Measurements from ENCODE around the gene SLC38A3.

The SLC38A3 gene

GRCh38 chr3:50204804-50205412, at the start of gene SLC38A3:
SLC38A3 (plus strand) TSS chr3:50205271; CDS start chr3:50214200, 8,929 bp downstream.
- no peak for DNase-seq

GRCh38 chr3:50155491-50155878, 49.6 kb upstream of the SLC38A3 start:
- DNase-seq = no peak

GRCh38 chr3:50155891-50156290, 49.2 kb upstream of the SLC38A3 start:
- DNase-seq = no peak

- no peak for DNase-seq
Measured at GRCh38 chr3:50156549-50157493, 48.2 kb upstream of the SLC38A3 start.

- DNase-seq = no peak
Measured at GRCh38 chr3:50157827-50158529, 47.1 kb upstream of the SLC38A3 start.

- no peak for DNase-seq
Measured at GRCh38 chr3:50158530-50159146, 46.4 kb upstream of the SLC38A3 start.

GRCh38 chr3:50160561-50160983, 44.5 kb upstream of the SLC38A3 start:
- DNase-seq = no peak

- no peak for DNase-seq
Measured at GRCh38 chr3:50161320-50161719, 43.8 kb upstream of the SLC38A3 start.

GRCh38 chr3:50162034-50162883, 42.8 kb upstream of the SLC38A3 start:
- DNase-seq = no peak

GRCh38 chr3:50163572-50164455, 41.3 kb upstream of the SLC38A3 start:
- no peak for DNase-seq

GRCh38 chr3:50164481-50164880, 40.6 kb upstream of the SLC38A3 start:
- no peak for DNase-seq

- DNase-seq = no peak
Measured at GRCh38 chr3:50164984-50165909, 39.8 kb upstream of the SLC38A3 start.

- no peak for DNase-seq
Measured at GRCh38 chr3:50165910-50166538, 39.0 kb upstream of the SLC38A3 start.

- no peak for DNase-seq
Measured at GRCh38 chr3:50166620-50167019, 38.5 kb upstream of the SLC38A3 start.

GRCh38 chr3:50167069-50167840, 37.8 kb upstream of the SLC38A3 start:
- DNase-seq = no peak

GRCh38 chr3:50167841-50168209, 37.2 kb upstream of the SLC38A3 start:
- DNase-seq = no peak

GRCh38 chr3:50168388-50168787, 36.7 kb upstream of the SLC38A3 start:
- no peak for DNase-seq

- DNase-seq = no peak
Measured at GRCh38 chr3:50168791-50169190, 36.3 kb upstream of the SLC38A3 start.
